Left ventricle myocardium inferior (tissue), 1 donor: ENCODE data around the gene ARHGAP35. TPM values are rescaled to one million over a fixed set of nuclear protein-coding genes. Genes with fewer than 3 reads are reported as not detected.
A peak's percentile ranks its signal among the peaks of the same experiment; 100 is the strongest.

ENCODE experiments used
- DNase-seq: peaks from one replicate; pipeline ENCODE4 v3.0.0-alpha.2; 2020
- H3K27ac ChIP-seq: fragments of 200-600 bp; replicated peaks from 2 replicates; pipeline ENCODE4 v1.8.0; 2021
- H3K27me3 ChIP-seq: fragments of 200-600 bp; 2 replicates; pipeline ENCODE4 v1.8.0; 2021; ENCODE audit warnings: low read depth
- H3K36me3 ChIP-seq: fragments of 200-600 bp; 2 replicates; pipeline ENCODE4 v1.8.0; 2021
- H3K4me1 ChIP-seq: fragments of 200-600 bp; 2 replicates; pipeline ENCODE4 v1.8.0; 2021
- H3K4me3 ChIP-seq: fragments of 200-600 bp; 2 replicates; pipeline ENCODE4 v1.8.0; 2021; ENCODE audit warnings: mild to moderate bottlenecking, moderate library complexity
- H3K9me3 ChIP-seq: fragments of 200-600 bp; replicated peaks from 2 replicates; pipeline ENCODE4 v1.8.0; 2021
- intact Hi-C: fragments of 100-400 bp; cut with micrococcal nuclease; formaldehyde crosslinking; loops from one replicate; pipeline ENCODE4 v1.11.0; 2022
- total RNA-seq: library from RNA; stranded (reverse); fragmentation: NEBNext Ultra II Directional; extraction: Animal tissue kit (Norgen Biotek cat#: 25700); gene quantifications from one replicate; pipeline ENCODE4 v1.2.1, GENCODE V29; 2021
- TF ChIP-seq, protein P1 (sequence below): fragments of 200-600 bp; IDR thresholded peaks from 2 replicates; pipeline ENCODE4 v1.8.0; 2021; ENCODE audit warnings: antibody characterized with exemption, mild to moderate bottlenecking, borderline replicate concordance
- donor health status: DM: no; HTN: yes; CAD: no; lungs with severe emphysema.

The ARHGAP35 gene
- total RNA-seq, 1 donor from 2014 or later = 75.4 TPM

DNA sequence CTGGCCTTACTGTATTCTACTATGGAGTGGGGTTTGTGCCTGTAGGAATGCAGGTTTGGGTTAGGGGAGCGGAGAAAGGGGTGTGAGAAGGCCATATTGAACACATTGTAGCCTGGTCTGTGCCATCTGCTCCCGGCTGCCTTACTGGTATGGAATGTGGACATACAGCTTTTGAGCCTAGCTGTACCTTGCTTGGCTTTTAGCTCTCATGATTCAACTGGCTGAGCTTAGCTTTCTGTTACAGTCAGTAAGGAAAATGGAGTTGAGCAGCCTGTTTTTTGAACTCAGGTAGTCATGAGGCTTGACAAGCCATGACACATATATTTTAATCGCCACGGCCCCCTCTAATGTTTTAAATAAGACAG, 41.6 kb downstream of the ARHGAP35 start:
- Histone ChIP-seq H3K9me3 (no peaks in the 10 kb centered on the region), H3K27ac (peak overlapping the region; percentile 74), H3K4me1 (peaks cover 85% of the 10 kb centered on the region), H3K27me3 (no peaks in the 10 kb centered on the region), H3K4me3 (no peak overlapping the region), H3K36me3 (no peaks in the 10 kb centered on the region)
- intact Hi-C loops = no loop called here
- no peak for DNase-seq
- TF ChIP-seq, protein P1, sequence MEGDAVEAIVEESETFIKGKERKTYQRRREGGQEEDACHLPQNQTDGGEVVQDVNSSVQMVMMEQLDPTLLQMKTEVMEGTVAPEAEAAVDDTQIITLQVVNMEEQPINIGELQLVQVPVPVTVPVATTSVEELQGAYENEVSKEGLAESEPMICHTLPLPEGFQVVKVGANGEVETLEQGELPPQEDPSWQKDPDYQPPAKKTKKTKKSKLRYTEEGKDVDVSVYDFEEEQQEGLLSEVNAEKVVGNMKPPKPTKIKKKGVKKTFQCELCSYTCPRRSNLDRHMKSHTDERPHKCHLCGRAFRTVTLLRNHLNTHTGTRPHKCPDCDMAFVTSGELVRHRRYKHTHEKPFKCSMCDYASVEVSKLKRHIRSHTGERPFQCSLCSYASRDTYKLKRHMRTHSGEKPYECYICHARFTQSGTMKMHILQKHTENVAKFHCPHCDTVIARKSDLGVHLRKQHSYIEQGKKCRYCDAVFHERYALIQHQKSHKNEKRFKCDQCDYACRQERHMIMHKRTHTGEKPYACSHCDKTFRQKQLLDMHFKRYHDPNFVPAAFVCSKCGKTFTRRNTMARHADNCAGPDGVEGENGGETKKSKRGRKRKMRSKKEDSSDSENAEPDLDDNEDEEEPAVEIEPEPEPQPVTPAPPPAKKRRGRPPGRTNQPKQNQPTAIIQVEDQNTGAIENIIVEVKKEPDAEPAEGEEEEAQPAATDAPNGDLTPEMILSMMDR = no peak

DNA sequence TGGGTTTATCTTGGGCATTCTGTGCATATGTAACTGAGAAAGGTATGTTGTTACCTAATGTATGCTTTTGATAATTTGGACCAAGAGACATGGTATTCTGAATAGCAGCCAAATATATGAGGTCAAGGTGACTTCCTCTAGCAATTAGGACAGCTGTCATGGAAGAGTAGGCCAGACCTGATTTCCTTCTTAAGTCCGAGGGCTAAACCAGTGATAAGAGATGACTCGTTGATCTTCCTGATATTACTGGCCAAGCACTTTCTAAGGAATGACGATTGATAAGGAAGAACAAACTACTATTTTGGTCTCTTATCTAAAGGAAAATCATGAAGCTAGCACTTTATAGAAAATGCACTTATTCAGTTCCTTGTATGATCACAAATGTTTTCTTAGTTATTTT, 42.7 kb downstream of the ARHGAP35 start:
- Histone ChIP-seq H3K27ac (peak overlapping the region; percentile 74), H3K27me3 (no peaks in the 10 kb centered on the region), H3K9me3 (no peaks in the 10 kb centered on the region), H3K4me3 (no peak overlapping the region), H3K36me3 (no peaks in the 10 kb centered on the region), H3K4me1 (peaks cover 92% of the 10 kb centered on the region)
- TF ChIP-seq, protein P1 = no peak
- DNase-seq = no peak
- intact Hi-C loops = no loop called here

DNA sequence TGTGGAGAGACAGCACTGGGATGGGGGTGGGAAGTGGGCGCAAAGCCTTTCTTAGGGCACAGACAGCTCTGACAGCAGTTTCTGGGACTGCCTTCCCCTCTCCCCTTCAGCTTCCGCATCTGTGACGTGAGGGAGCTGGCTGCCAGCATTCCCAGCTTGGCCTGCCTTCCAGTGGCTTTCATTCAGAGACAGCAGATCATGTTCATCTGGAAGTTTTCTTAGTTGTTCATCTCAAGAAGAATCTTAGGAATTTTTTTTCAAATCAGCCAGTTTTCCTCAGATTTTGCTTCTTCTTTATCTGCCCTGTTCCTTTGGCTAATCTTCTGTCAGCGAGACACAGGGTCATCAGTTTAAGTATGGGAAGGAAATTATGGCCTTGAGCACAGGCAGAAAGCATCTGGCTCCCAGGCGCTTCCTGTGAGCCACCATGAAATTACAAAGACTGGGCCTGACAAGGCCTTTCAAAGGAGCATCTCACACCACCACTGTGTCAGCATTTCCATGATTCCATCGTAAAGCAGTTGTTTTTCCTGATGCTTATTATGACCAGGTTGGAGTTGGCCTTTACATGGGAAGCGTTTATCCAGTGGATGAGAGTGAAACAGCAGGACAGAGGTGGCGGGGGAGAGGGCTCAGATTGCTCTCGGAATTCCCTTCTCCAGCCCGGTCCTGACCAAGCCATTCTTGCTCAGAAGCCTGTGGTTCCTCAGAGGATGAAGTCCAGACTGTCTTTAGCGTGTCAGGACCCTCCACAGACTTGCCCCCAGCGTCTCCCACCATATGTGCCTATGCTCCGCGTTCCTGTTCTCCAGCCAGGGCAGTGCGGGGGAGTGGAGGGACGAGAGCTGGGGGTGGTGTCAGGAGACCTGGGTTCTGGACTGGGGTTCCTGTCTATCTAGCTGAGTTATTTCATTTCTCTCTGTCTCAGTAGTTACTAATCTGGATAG, 43.6 kb downstream of the ARHGAP35 start:
- no peaks in the 10 kb centered on the region for H3K27me3 ChIP-seq
- intact Hi-C loops = no loop called here
- H3K9me3 ChIP-seq = no peaks in the 10 kb centered on the region
- H3K27ac ChIP-seq = peak overlapping the region; percentile 74
- TF ChIP-seq, protein P1 = no peak
- H3K4me3 ChIP-seq = no peak overlapping the region
- peak; percentile 36 for DNase-seq
- no peaks in the 10 kb centered on the region for H3K36me3 ChIP-seq
- H3K4me1 ChIP-seq = peaks cover 92% of the 10 kb centered on the region

DNA sequence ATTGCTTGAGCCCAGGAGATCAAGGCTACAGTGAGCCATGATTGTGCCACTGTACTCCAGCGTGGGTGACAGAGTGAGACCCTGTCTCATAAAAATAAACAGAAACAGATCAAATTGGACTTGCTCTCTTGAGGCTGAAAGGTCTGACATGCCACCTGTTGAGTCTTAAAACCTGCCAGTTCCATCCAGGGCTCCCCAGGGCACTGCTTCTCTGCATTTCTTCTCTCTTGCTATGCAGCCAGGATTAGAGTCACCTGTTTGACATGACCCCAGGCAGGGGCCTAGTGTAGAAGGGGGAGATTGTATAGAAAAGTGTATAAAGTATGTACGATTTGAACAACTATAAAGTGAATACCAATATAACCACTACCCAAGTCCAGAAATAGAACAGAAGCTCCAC, 45.4 kb downstream of the ARHGAP35 start:
- TF ChIP-seq, protein P1 = no peak
- Histone ChIP-seq H3K4me1 (peaks cover 88% of the 10 kb centered on the region), H3K36me3 (no peaks in the 10 kb centered on the region), H3K9me3 (no peaks in the 10 kb centered on the region), H3K27ac (peak overlapping the region; percentile 18), H3K27me3 (no peaks in the 10 kb centered on the region), H3K4me3 (no peak overlapping the region)
- intact Hi-C loops = no loop called here
- DNase-seq = no peak

DNA sequence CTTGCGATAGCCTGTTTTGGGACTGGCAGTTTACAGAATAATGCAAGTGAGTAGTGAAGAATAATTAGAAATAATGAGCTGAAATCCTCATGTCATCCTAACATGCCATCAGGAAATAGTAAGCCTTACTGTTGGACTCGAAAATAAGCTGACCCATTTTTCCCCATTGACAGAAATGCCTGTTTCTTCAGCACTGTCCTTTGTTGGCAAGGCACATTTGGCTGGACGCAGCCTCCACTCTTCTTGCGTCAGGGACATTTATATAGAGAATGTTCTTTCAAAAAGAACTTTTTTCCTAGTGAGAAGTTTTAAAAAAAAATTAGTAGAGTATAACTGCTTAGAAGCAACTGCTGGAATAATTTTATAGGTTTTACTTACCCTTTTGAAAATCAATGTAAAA, 47.1 kb downstream of the ARHGAP35 start:
- Histone ChIP-seq H3K36me3 (no peaks in the 10 kb centered on the region), H3K4me1 (peaks cover 83% of the 10 kb centered on the region), H3K27me3 (no peaks in the 10 kb centered on the region), H3K9me3 (no peaks in the 10 kb centered on the region), H3K4me3 (no peak overlapping the region), H3K27ac (peak overlapping the region; percentile 39)
- TF ChIP-seq, protein P1 = no peak
- DNase-seq = no peak
- intact Hi-C loops = no loop called here
